ENCODE measurements around the gene CPO.

- no peak for TF ChIP-seq POLR2A (IDR thresholded peaks at IDR 0.05; ENCODE audit: borderline replicate concordance, extremely low read depth, insufficient read depth, insufficient read length)
- no peak for TF ChIP-seq REST (IDR thresholded peaks at IDR 0.05; ENCODE audit: low read depth)
- TF ChIP-seq CTCF (IDR thresholded peaks at IDR 0.05 in 2 of 3, conservative IDR thresholded peaks at IDR 0.05 in 1 of 3; ENCODE audit: borderline replicate concordance in 1 of 3, insufficient read depth in 1 of 3, low read depth in 2 of 3, low read length in 2 of 3): no peak
- no peak for TF ChIP-seq JUND (IDR thresholded peaks at IDR 0.05)
- TF ChIP-seq ZNF274 (IDR thresholded peaks at IDR 0.05; ENCODE audit: low read depth, low read length): no peak
- TF ChIP-seq CEBPB (IDR thresholded peaks at IDR 0.05; ENCODE audit: low read depth): no peak
- TF ChIP-seq SIN3A (IDR thresholded peaks at IDR 0.05; ENCODE audit: low read depth): no peak
- TF ChIP-seq ELF1 (IDR thresholded peaks at IDR 0.05; ENCODE audit: borderline replicate concordance, low read depth): no peak
- TF ChIP-seq EZH2 (IDR thresholded peaks at IDR 0.05): no peak
- TF ChIP-seq EGR1 (IDR thresholded peaks at IDR 0.05; ENCODE audit: low read depth): no peak
- TF ChIP-seq EZH2phosphoT487 (IDR thresholded peaks at IDR 0.05; ENCODE audit: borderline replicate concordance): no peak
- no peak for TF ChIP-seq POLR2AphosphoS5 (IDR thresholded peaks at IDR 0.05; ENCODE audit: low read depth, low read length)
- no peak for TF ChIP-seq ATF3 (IDR thresholded peaks at IDR 0.05)
- no peak for TF ChIP-seq RAD21 (IDR thresholded peaks at IDR 0.05; ENCODE audit: low read depth)
Measured at GRCh38 chr2:206984206-206984605, 44.9 kb downstream of the CPO start.

All from HCT116 (cell line).